SU-DHL-6 (cell line): ENCODE data around the gene SSX1.
"Not testable (repeated sequence)": the region's sequence is repeated elsewhere in the genome, so short reads cannot be mapped to it uniquely, and the experiment has no call there.

Experiments
- CTCF ChIP-seq: fragments of 200-600 bp; sonication (generic); IDR thresholded peaks from one replicate; pipeline ENCODE4 v1.5.1; 2017; ENCODE audit warnings: antibody characterized with exemption, mild to moderate bottlenecking, low read length, moderate library complexity; ENCODE audit not compliant: insufficient read depth, poor library complexity, severe bottlenecking
- EZH2phosphoT487 ChIP-seq: fragments of 200-600 bp; sonication (generic), shearing (Covaris generic); conservative IDR thresholded peaks from 2 replicates; pipeline ENCODE4 v1.6.1; 2018; ENCODE audit warnings: mild to moderate bottlenecking, antibody characterized with exemption, low read length, moderate library complexity, mixed read lengths

- TF ChIP-seq CTCF, EZH2phosphoT487: not testable (repeated sequence)
Observed at GRCh38 chrX:48280729-48281128, 25.5 kb downstream of the SSX1 start.
